SK-N-SH (cell line): ENCODE data around the gene MCF2L2. TPM values are rescaled to one million over a fixed set of nuclear protein-coding genes. Genes with fewer than 3 reads are reported as not detected.

Experiments used
- CTCF ChIA-PET: fragments of 300-600, 350-600 bp; formaldehyde crosslinking; extraction: SDS; loops from one replicate; lab custom pipeline; 2021; lab: Yijun Ruan, JAX
- POLR2A ChIA-PET: fragments of 350-600 bp; sonication (Branson Sonifier 250); formaldehyde crosslinking; extraction: SDS; loops from one replicate; lab custom pipeline; 2020; ENCODE audit warnings: antibody characterized with exemption, inconsistent platforms; lab: Yijun Ruan, JAX
- DNase-seq: peaks from one replicate; pipeline ENCODE4 v3.0.0; 2012
- H2AFZ ChIP-seq: fragments of 200-600 bp; sonication (generic); 2 replicates; pipeline ENCODE4 v1.8.1; 2016; ENCODE audit warnings: antibody characterized with exemption, mild to moderate bottlenecking, low read depth
- H3F3A ChIP-seq: fragments of 200-600 bp; sonication (generic); replicated peaks from 2 replicates; pipeline ENCODE3; 2016; ENCODE audit warnings: antibody characterized with exemption, mild to moderate bottlenecking; ENCODE audit not compliant: insufficient read depth
- H3K27ac ChIP-seq, 2 experiments: fragments of 200-500 bp in 1 of 2; fragments of 200-600 bp in 1 of 2; sonication (Bioruptor generic) in 1 of 2; sonication (generic), shearing (Covaris generic) in 1 of 2; 2 replicates each; pipeline versions ENCODE4 v1.5.1 to v1.6.1; 2014 to 2016; ENCODE audit warnings: low read depth in 2 of 2, inconsistent platforms in 1 of 2, low read length in 1 of 2, mild to moderate bottlenecking in 1 of 2, mixed read lengths in 1 of 2
- H3K27me3 ChIP-seq: fragments of 200-600 bp; sonication (generic), shearing (Covaris generic); 2 replicates; pipeline ENCODE4 v1.6.1; 2016; ENCODE audit warnings: mixed run types; ENCODE audit not compliant: insufficient read depth
- H3K36me3 ChIP-seq, 2 experiments: fragments of 200-500 bp in 1 of 2; fragments of 200-600 bp in 1 of 2; sonication (Bioruptor generic) in 1 of 2; sonication (generic) in 1 of 2; replicated peaks in 1 of 2; 2 replicates each; pipeline versions ENCODE3 to v1.5.1; 2014 to 2016; ENCODE audit warnings: low read length in 1 of 2, mild to moderate bottlenecking in 1 of 2; ENCODE audit not compliant: insufficient read depth in 2 of 2, control insufficient read depth in 1 of 2
- H3K4me1 ChIP-seq, 2 experiments: fragments of 200-500 bp in 1 of 2; fragments of 200-600 bp in 1 of 2; sonication (Bioruptor generic) in 1 of 2; sonication (generic), shearing (Covaris generic) in 1 of 2; 2 replicates each; pipeline versions ENCODE4 v1.5.1 to v1.6.1; 2014 to 2016; ENCODE audit warnings: low read depth in 1 of 2, low read length in 1 of 2, mixed run types in 1 of 2; ENCODE audit not compliant: insufficient read depth in 2 of 2, control insufficient read depth in 1 of 2
- H3K4me2 ChIP-seq: fragments of 200-600 bp; sonication (generic), shearing (Covaris generic); 2 replicates; pipeline ENCODE4 v1.6.1; 2017; ENCODE audit warnings: mixed run types
- H3K4me3 ChIP-seq, 2 experiments: fragments of 200-500 bp in 1 of 2; fragments of 200-600 bp in 1 of 2; sonication (Bioruptor generic) in 1 of 2; sonication (generic), shearing (Covaris generic) in 1 of 2; 2 replicates each; pipeline versions ENCODE4 v1.5.1 to v1.8.1; 2014 to 2016; ENCODE audit warnings: low read depth in 2 of 2, inconsistent platforms in 1 of 2, low read length in 1 of 2, mild to moderate bottlenecking in 1 of 2, mixed read lengths in 1 of 2, moderate library complexity in 1 of 2
- H3K79me2 ChIP-seq: fragments of 200-600 bp; sonication (generic); 2 replicates; pipeline ENCODE4 v1.8.1; 2017; ENCODE audit warnings: mild to moderate bottlenecking; ENCODE audit not compliant: insufficient read depth
- H3K9ac ChIP-seq: fragments of 200-600 bp; sonication (generic); 2 replicates; pipeline ENCODE4 v1.6.1; 2017; ENCODE audit warnings: mixed run types
- H3K9me2 ChIP-seq: fragments of 200-600 bp; sonication (generic); 2 replicates; pipeline ENCODE4 v1.6.1; 2017; ENCODE audit warnings: mixed run types
- H3K9me3 ChIP-seq: fragments of 200-600 bp; sonication (generic); 2 replicates; pipeline ENCODE4 v1.6.1; 2017; ENCODE audit warnings: mixed run types, mild to moderate bottlenecking, moderate library complexity
- H4K20me1 ChIP-seq: fragments of 200-600 bp; sonication (generic); 2 replicates; pipeline ENCODE4 v1.6.1; 2017; ENCODE audit warnings: mild to moderate bottlenecking, mixed run types; ENCODE audit not compliant: insufficient read depth
- CHD2 ChIP-seq: fragments of 150-350 bp; IDR thresholded peaks from 2 replicates; pipeline ENCODE4 v1.6.1; 2018; ENCODE audit warnings: low read length; ENCODE audit not compliant: partially characterized antibody
- ELF1 ChIP-seq: IDR thresholded peaks from 2 replicates; pipeline ENCODE4 v1.4.0; 2012
- EZH2phosphoT487 ChIP-seq: fragments of 200-600 bp; sonication (generic); IDR thresholded peaks from 2 replicates; pipeline ENCODE4 v1.6.1; 2017; ENCODE audit warnings: low read depth, mixed run types, mild to moderate bottlenecking, antibody characterized with exemption, moderate library complexity, borderline replicate concordance
- FOXJ3 ChIP-seq: sonication (generic); formaldehyde crosslinking; IDR thresholded peaks from 2 replicates; pipeline ENCODE4 v1.5.1; 2020; ENCODE audit warnings: mild to moderate bottlenecking, missing genetic modification reagents
- FOXM1 ChIP-seq: IDR thresholded peaks from 2 replicates; pipeline ENCODE4 v1.4.0; 2012; ENCODE audit warnings: low read depth, mild to moderate bottlenecking
- GABPA ChIP-seq: IDR thresholded peaks from 2 replicates; pipeline ENCODE4 v1.4.0; 2012; ENCODE audit warnings: low read depth, mild to moderate bottlenecking
- GATA2 ChIP-seq: sonication (generic); formaldehyde crosslinking; IDR thresholded peaks from 2 replicates; pipeline ENCODE4 v1.5.0; 2020; ENCODE audit warnings: mild to moderate bottlenecking, missing genetic modification reagents
- JUND ChIP-seq: IDR thresholded peaks from 2 replicates; pipeline ENCODE4 v1.4.0; 2012
- POLR2AphosphoS5 ChIP-seq: IDR thresholded peaks from 2 replicates; pipeline ENCODE4 v1.6.1; 2012; ENCODE audit warnings: low read depth, low read length
- RAD21 ChIP-seq: IDR thresholded peaks from 2 replicates; pipeline ENCODE4 v1.6.1; 2012; ENCODE audit warnings: mild to moderate bottlenecking, low read length
- RCOR1 ChIP-seq: fragments of 150-350 bp; IDR thresholded peaks from 2 replicates; pipeline ENCODE4 v1.6.1; 2017; ENCODE audit warnings: antibody characterized with exemption, low read length
- RXRA ChIP-seq: IDR thresholded peaks from 2 replicates; pipeline ENCODE4 v1.4.0; 2012; ENCODE audit warnings: low read depth, mild to moderate bottlenecking, borderline replicate concordance
- SIN3A ChIP-seq: IDR thresholded peaks from 2 replicates; pipeline ENCODE4 v1.6.1; 2012; ENCODE audit warnings: low read depth, mild to moderate bottlenecking, low read length, moderate library complexity, borderline replicate concordance
- SMC3 ChIP-seq: IDR thresholded peaks from 2 replicates; pipeline ENCODE4 v1.6.1; 2012; ENCODE audit warnings: low read depth, low read length, improper control_type of control experiment
- TEAD4 ChIP-seq: IDR thresholded peaks from 2 replicates; pipeline ENCODE4 v1.4.0; 2012; ENCODE audit warnings: mild to moderate bottlenecking, borderline replicate concordance; ENCODE audit not compliant: insufficient read depth
- WGBS: methylation state at CpG from one replicate; pipeline ENCODE4 v1.1.6; 2017; ENCODE audit warnings: low lambda C conversion rate; 5-methylcytosine and 5-hydroxymethylcytosine counted together
- polyA plus RNA-seq, 3 experiments: library from polyadenylated mRNA; depleted of rRNA; stranded (reverse); fragments of >200 nt; gene quantifications; 2 replicates each; pipeline ENCODE4 v1.2.3, GENCODE V29; 2012
- TF ChIP-seq, protein P1 (sequence below): fragments of 150-350 bp; IDR thresholded peaks from 2 replicates; pipeline ENCODE4 v1.6.1; 2016; ENCODE audit warnings: mild to moderate bottlenecking, low read depth, low read length
- TF ChIP-seq, protein P2 (sequence below): fragments of 150-350 bp; IDR thresholded peaks from 2 replicates; pipeline ENCODE4 v1.6.1; 2017; ENCODE audit warnings: antibody characterized with exemption, low read length, low read depth, borderline replicate concordance
- TF ChIP-seq, protein P3 (sequence below): IDR thresholded peaks from 2 replicates; pipeline ENCODE4; 2012
- TF ChIP-seq, protein P4 (sequence below): fragments of 200-600 bp; sonication (generic); IDR thresholded peaks from 2 replicates; pipeline ENCODE4 v1.6.1; 2017; ENCODE audit warnings: antibody characterized with exemption, mild to moderate bottlenecking, moderate library complexity
- TF ChIP-seq, protein P5 (sequence below): IDR thresholded peaks from 2 replicates; pipeline ENCODE4 v1.4.0; 2012; ENCODE audit warnings: low read depth, borderline replicate concordance

MCF2L2 gene
- polyA plus RNA-seq, 1 of the 3 experiments (the other 2 are of a cell fraction) = 0.56 TPM

DNA sequence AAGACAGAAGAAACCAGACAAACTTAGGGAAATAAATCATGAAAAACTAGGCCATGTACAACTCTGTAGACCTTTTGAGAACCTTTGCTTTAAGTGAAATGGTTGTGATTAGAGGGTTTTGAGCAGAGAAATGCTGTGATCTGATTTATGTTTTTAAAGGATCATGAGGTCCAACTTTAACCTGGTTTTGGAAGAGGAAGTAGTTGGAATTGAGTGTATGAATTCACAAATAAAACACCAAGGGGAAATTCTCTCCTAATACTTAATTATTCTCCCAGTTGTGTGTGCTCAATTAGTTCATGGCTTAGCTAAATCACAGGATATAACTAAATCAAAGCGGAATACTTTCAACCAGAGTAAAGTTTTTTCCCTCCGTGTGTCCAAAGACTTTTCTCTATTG is 45.5 kb upstream of the MCF2L2 start:
- WGBS = 92% methylated on average over 2 of the region's 2 CpGs
- ChIA-PET CTCF (interaction anchor here (0.9 to 1.6 kb wide), 4 partner anchors 12 to 411 kb away, joined by 3 to 6 read pairs (median 4); partner anchors contain the start of gene PARL), POLR2A (no interaction called here)
- TF ChIP-seq, protein P1, sequence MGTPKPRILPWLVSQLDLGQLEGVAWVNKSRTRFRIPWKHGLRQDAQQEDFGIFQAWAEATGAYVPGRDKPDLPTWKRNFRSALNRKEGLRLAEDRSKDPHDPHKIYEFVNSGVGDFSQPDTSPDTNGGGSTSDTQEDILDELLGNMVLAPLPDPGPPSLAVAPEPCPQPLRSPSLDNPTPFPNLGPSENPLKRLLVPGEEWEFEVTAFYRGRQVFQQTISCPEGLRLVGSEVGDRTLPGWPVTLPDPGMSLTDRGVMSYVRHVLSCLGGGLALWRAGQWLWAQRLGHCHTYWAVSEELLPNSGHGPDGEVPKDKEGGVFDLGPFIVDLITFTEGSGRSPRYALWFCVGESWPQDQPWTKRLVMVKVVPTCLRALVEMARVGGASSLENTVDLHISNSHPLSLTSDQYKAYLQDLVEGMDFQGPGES = no peak
- TF ChIP-seq CHD2 (no peak), POLR2AphosphoS5 (no peak), GABPA (no peak), SIN3A (no peak), RCOR1 (no peak), JUND (no peak), SMC3 (no peak), GATA2 (CRISPR knock-in tag) (no peak), EZH2phosphoT487 (no peak), TEAD4 (no peak)
- TF ChIP-seq, protein P2, sequence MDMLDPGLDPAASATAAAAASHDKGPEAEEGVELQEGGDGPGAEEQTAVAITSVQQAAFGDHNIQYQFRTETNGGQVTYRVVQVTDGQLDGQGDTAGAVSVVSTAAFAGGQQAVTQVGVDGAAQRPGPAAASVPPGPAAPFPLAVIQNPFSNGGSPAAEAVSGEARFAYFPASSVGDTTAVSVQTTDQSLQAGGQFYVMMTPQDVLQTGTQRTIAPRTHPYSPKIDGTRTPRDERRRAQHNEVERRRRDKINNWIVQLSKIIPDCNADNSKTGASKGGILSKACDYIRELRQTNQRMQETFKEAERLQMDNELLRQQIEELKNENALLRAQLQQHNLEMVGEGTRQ = no peak
- TF ChIP-seq, protein P3, sequence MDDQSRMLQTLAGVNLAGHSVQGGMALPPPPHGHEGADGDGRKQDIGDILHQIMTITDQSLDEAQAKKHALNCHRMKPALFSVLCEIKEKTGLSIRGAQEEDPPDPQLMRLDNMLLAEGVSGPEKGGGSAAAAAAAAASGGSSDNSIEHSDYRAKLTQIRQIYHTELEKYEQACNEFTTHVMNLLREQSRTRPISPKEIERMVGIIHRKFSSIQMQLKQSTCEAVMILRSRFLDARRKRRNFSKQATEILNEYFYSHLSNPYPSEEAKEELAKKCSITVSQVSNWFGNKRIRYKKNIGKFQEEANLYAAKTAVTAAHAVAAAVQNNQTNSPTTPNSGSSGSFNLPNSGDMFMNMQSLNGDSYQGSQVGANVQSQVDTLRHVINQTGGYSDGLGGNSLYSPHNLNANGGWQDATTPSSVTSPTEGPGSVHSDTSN = no peak
- no peak overlapping the region for H3K4me3 ChIP-seq
- H3K9me2 ChIP-seq = no peaks in the 10 kb centered on the region
- peaks cover 0 to 8% of the 10 kb centered on the region in 2 experiments; a peak in 1 of 4 replicates for H3K4me1 ChIP-seq
- no peaks in the 10 kb centered on the region for H3F3A ChIP-seq
- H3K9me3 ChIP-seq = no peaks in the 10 kb centered on the region
- H3K79me2 ChIP-seq = no peaks in the 10 kb centered on the region
- no peaks in the 10 kb centered on the region for H3K36me3 ChIP-seq
- no peak overlapping the region for H2AFZ ChIP-seq
- no peak for DNase-seq
- H3K4me2 ChIP-seq = no peak overlapping the region
- H3K27me3 ChIP-seq = no peaks in the 10 kb centered on the region; the same call in 1 of the 2 replicates
- H4K20me1 ChIP-seq = no peaks in the 10 kb centered on the region
- no peak overlapping the region for H3K9ac ChIP-seq
- H3K27ac ChIP-seq = no peak overlapping the region

DNA sequence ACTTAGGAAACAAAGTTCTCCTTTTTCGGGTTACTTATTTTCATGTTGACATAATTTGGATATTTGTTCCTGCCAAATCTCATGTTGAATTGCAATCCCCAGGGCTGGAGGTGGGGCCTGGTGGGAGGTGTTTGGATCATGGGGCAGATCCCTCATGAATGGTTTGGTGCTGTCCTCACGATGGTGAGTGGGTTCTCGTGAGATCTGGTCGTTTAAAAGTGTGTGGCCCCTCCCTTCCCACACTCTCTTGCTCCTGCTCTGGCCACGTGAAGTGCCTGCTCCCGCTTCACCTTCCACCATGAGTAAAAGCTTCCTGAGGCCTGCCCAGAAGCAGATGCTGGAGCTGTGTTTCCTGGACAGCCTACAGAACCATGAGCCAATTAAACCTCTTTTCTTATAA is 43.7 kb upstream of the MCF2L2 start:
- no peaks in the 10 kb centered on the region for H3K79me2 ChIP-seq
- ChIA-PET CTCF (interaction anchor here (1.1 kb wide), 1 partner anchor 295 kb away, joined by 3 read pairs; no protein-coding TSS in a partner anchor), POLR2A (no interaction called here)
- no peak for DNase-seq
- H3K4me2 ChIP-seq = no peak overlapping the region
- H3K9ac ChIP-seq = no peak overlapping the region
- peaks cover 6% of the 10 kb centered on the region for H3F3A ChIP-seq
- no peaks in the 10 kb centered on the region for H3K36me3 ChIP-seq
- no peaks in the 10 kb centered on the region for H3K9me2 ChIP-seq
- H3K9me3 ChIP-seq = no peaks in the 10 kb centered on the region
- no peaks in the 10 kb centered on the region; the same call in 1 of the 2 replicates for H3K27me3 ChIP-seq
- H3K4me3 ChIP-seq = no peak overlapping the region
- no peaks in the 10 kb centered on the region for H3K4me1 ChIP-seq
- H2AFZ ChIP-seq = no peak overlapping the region
- H3K27ac ChIP-seq = no peak overlapping the region
- 69% methylated on average over 6 of the region's 6 CpGs for WGBS
- H4K20me1 ChIP-seq = no peaks in the 10 kb centered on the region
- no peak for TF ChIP-seq SMC3
- no peak for TF ChIP-seq RAD21
- TF ChIP-seq, protein P4, sequence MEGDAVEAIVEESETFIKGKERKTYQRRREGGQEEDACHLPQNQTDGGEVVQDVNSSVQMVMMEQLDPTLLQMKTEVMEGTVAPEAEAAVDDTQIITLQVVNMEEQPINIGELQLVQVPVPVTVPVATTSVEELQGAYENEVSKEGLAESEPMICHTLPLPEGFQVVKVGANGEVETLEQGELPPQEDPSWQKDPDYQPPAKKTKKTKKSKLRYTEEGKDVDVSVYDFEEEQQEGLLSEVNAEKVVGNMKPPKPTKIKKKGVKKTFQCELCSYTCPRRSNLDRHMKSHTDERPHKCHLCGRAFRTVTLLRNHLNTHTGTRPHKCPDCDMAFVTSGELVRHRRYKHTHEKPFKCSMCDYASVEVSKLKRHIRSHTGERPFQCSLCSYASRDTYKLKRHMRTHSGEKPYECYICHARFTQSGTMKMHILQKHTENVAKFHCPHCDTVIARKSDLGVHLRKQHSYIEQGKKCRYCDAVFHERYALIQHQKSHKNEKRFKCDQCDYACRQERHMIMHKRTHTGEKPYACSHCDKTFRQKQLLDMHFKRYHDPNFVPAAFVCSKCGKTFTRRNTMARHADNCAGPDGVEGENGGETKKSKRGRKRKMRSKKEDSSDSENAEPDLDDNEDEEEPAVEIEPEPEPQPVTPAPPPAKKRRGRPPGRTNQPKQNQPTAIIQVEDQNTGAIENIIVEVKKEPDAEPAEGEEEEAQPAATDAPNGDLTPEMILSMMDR = no peak
- TF ChIP-seq, protein P2 = no peak
- TF ChIP-seq ELF1 = no peak
- TF ChIP-seq, protein P1 = no peak
- TF ChIP-seq, protein P5, sequence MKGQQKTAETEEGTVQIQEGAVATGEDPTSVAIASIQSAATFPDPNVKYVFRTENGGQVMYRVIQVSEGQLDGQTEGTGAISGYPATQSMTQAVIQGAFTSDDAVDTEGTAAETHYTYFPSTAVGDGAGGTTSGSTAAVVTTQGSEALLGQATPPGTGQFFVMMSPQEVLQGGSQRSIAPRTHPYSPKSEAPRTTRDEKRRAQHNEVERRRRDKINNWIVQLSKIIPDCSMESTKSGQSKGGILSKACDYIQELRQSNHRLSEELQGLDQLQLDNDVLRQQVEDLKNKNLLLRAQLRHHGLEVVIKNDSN = no peak
- TF ChIP-seq RXRA = no peak
- TF ChIP-seq FOXM1 = no peak
- TF ChIP-seq CHD2 = no peak
- TF ChIP-seq EZH2phosphoT487 = no peak
- TF ChIP-seq FOXJ3 (CRISPR knock-in tag) = no peak
